A673 (cell line): Measurements from ENCODE around the gene RPS21. TPM values are rescaled to one million over a fixed set of nuclear protein-coding genes. Genes with fewer than 3 reads are reported as not detected.

Experiments
- BruUV-seq: library from RNA; stranded (reverse); fragments of 400-500 nt; replicated peaks from 2 replicates; lab custom pipeline; 2021; lab: Mats Ljungman, UMichigan
- CTCF ChIA-PET: fragments of 300-600 bp; sonication (Branson Sonifier 250); formaldehyde crosslinking; loops from one replicate; lab custom pipeline; 2022; ENCODE audit warnings: antibody characterized with exemption; lab: Charles Lee
- POLR2A ChIA-PET: fragments of 300-600 bp; sonication (Branson Sonifier 250); formaldehyde crosslinking; loops from one replicate; lab custom pipeline; 2022; ENCODE audit warnings: antibody characterized with exemption; ENCODE audit not compliant: low non-redundant PET; lab: Charles Lee
- DNase-seq: peaks from one replicate; pipeline ENCODE4 v3.0.0-alpha.2; 2015; ENCODE audit warnings: low spot score
- H3K27ac ChIP-seq: fragments of 200-600 bp; sonication (generic); 2 replicates; pipeline ENCODE4 v1.5.1; 2016; ENCODE audit warnings: mixed run types, low read depth, mild to moderate bottlenecking, mixed read lengths, antibody characterized with exemption, low read length; ENCODE audit not compliant: poor library complexity, severe bottlenecking
- H3K27me3 ChIP-seq: fragments of 200-600 bp; sonication (generic); replicated peaks from 2 replicates; pipeline ENCODE4 v1.6.1; 2017; ENCODE audit warnings: mixed run types, low read depth, mild to moderate bottlenecking, mixed read lengths, antibody characterized with exemption, low read length; ENCODE audit not compliant: insufficient read depth, poor library complexity
- H3K36me3 ChIP-seq: fragments of 200-600 bp; sonication (generic); 2 replicates; pipeline ENCODE4 v1.6.1; 2016; ENCODE audit warnings: mixed run types, mild to moderate bottlenecking, mixed read lengths, antibody characterized with exemption, low read length; ENCODE audit not compliant: insufficient read depth, poor library complexity, severe bottlenecking
- H3K4me1 ChIP-seq: fragments of 200-600 bp; sonication (generic); 2 replicates; pipeline ENCODE4 v1.6.1; 2017; ENCODE audit warnings: mixed run types, mild to moderate bottlenecking, mixed read lengths, antibody characterized with exemption, low read length; ENCODE audit not compliant: insufficient read depth, poor library complexity, severe bottlenecking
- H3K4me3 ChIP-seq: fragments of 200-600 bp; sonication (generic); 2 replicates; pipeline ENCODE4 v1.5.1; 2016; ENCODE audit warnings: low read depth, mixed run types, mild to moderate bottlenecking, mixed read lengths, low read length; ENCODE audit not compliant: poor library complexity, severe bottlenecking
- H3K9me3 ChIP-seq: fragments of 200-600 bp; sonication (generic); 2 replicates; pipeline ENCODE4 v1.6.1; 2016; ENCODE audit warnings: mixed run types, low read depth, mild to moderate bottlenecking, mixed read lengths, antibody characterized with exemption, low read length; ENCODE audit not compliant: poor library complexity, severe bottlenecking
- EZH2 ChIP-seq: fragments of 200-600 bp; sonication (generic); IDR thresholded peaks from 2 replicates; pipeline ENCODE4 v1.6.1; 2017; ENCODE audit warnings: borderline replicate concordance, low read depth, mild to moderate bottlenecking, mixed read lengths, antibody characterized with exemption, low read length; ENCODE audit not compliant: poor library complexity, severe bottlenecking
- intact Hi-C: fragments of 100-400 bp; cut with micrococcal nuclease; formaldehyde crosslinking; loops from one replicate; pipeline ENCODE4 v1.10.0; 2022; ENCODE audit not compliant: unreplicated experiment
- total RNA-seq: library from RNA; stranded (reverse); gene quantifications from 2 replicates; pipeline ENCODE4 v1.2.3, GENCODE V29; 2021
- TF ChIP-seq, protein P1 (sequence below): fragments of 300-800, 200-600 bp; sonication (generic); conservative IDR thresholded peaks from 2 replicates; pipeline ENCODE4 v1.5.1; 2017; ENCODE audit warnings: low read depth, mild to moderate bottlenecking, antibody characterized with exemption, low read length, moderate library complexity, mixed read lengths

Gene RPS21
- total RNA-seq, 1 experiment from 2014 or later: 1,506 TPM

DNA sequence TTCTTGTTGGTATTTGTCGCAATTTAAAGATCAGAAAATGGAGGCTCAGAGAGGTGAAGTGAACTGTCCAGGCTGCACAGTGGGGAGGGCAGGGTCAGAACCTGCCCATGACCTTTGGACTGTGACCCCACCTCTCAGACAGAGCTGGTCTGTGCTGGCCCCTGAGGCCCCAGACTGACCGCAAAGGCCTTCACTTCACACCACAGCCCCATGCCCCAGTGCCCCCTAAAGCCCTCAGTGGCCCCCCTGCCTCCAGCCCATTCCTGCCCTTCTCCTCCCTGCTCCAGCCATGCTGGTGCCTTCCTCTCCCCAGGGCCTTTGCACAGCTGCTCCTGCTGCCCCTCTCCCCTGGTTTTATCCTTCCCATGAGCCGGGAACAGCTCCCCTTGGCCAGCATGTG lies 49.8 kb downstream of the RPS21 start:
- ChIA-PET CTCF (no interaction called here), POLR2A (no interaction called here)
- Histone ChIP-seq H3K36me3 (no peaks in the 10 kb centered on the region), H3K4me3 (no peak overlapping the region), H3K27me3 (peaks cover 85% of the 10 kb centered on the region), H3K9me3 (no peaks in the 10 kb centered on the region), H3K27ac (no peak overlapping the region), H3K4me1 (no peaks in the 10 kb centered on the region)
- no TSS peak for BruUV-seq
- TF ChIP-seq, protein P1, sequence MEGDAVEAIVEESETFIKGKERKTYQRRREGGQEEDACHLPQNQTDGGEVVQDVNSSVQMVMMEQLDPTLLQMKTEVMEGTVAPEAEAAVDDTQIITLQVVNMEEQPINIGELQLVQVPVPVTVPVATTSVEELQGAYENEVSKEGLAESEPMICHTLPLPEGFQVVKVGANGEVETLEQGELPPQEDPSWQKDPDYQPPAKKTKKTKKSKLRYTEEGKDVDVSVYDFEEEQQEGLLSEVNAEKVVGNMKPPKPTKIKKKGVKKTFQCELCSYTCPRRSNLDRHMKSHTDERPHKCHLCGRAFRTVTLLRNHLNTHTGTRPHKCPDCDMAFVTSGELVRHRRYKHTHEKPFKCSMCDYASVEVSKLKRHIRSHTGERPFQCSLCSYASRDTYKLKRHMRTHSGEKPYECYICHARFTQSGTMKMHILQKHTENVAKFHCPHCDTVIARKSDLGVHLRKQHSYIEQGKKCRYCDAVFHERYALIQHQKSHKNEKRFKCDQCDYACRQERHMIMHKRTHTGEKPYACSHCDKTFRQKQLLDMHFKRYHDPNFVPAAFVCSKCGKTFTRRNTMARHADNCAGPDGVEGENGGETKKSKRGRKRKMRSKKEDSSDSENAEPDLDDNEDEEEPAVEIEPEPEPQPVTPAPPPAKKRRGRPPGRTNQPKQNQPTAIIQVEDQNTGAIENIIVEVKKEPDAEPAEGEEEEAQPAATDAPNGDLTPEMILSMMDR: no peak
- DNase-seq: no peak
- intact Hi-C loops: no loop called here

DNA sequence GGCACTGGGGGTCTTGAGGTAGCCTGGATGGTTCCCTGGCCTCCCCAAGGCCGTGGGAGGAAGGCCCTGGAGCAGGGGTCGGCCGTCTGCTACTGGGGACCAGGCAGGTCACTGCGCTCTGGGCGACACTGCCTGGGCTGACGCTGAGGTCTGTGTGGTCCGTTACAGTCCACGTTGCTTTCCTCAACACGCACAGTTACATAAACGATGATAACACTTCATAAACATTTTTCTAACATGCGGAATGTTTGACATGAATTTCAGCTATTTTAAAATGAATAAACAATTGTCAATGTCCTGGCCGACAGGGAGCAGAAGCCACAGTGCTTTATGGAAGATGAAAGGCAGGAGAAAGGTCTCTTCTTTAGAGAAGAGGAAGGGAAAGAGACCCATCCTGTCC lies 50.6 kb downstream of the RPS21 start:
- no peak for DNase-seq
- intact Hi-C loops: no loop called here
- no peak overlapping the region for H3K27ac ChIP-seq
- H3K36me3 ChIP-seq: no peaks in the 10 kb centered on the region
- no peak overlapping the region for H3K4me3 ChIP-seq
- H3K4me1 ChIP-seq: no peaks in the 10 kb centered on the region
- BruUV-seq: no TSS peak
- CTCF ChIA-PET: no interaction called here
- H3K27me3 ChIP-seq: peaks cover 83% of the 10 kb centered on the region
- TF ChIP-seq, protein P1: no peak
- no peak for TF ChIP-seq EZH2
- no peaks in the 10 kb centered on the region for H3K9me3 ChIP-seq
- POLR2A ChIA-PET: no interaction called here

DNA sequence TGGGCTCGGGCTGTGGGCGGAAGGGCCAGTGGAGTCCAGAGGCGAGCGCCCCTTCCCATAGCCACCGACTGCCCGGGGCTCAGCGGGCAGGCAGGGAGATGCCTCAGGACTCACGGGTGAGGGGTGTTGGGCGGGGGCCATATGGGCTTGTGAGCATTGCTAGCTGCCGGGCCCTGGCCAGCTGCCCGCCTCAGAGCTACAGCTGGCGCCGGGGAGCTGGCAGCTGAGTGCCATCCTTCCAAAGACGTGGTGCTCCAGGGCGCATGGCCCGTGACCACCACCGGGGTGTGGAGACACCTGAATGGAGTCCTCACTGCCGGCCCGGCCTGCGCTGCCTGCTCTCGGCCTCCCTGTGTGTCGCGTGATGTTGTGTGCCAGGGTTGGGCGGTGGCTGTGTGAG lies 51.0 kb downstream of the RPS21 start:
- no peaks in the 10 kb centered on the region for H3K4me1 ChIP-seq
- no peaks in the 10 kb centered on the region for H3K36me3 ChIP-seq
- POLR2A ChIA-PET: no interaction called here
- H3K4me3 ChIP-seq: no peak overlapping the region
- DNase-seq: no peak
- no TSS peak for BruUV-seq
- CTCF ChIA-PET: no interaction called here
- peaks cover 86% of the 10 kb centered on the region for H3K27me3 ChIP-seq
- intact Hi-C loops: no loop called here
- TF ChIP-seq, protein P1: no peak
- TF ChIP-seq EZH2: no peak
- no peak overlapping the region for H3K27ac ChIP-seq
- no peaks in the 10 kb centered on the region for H3K9me3 ChIP-seq

Other genes starting within 250 kb of the RPS21 start
- gene PSMA7, start 243.7 kb upstream of the RPS21 start, total RNA-seq: 555 and 593 TPM in 2 replicates
- gene SS18L1, start 243.3 kb upstream of the RPS21 start, total RNA-seq: 34.7 and 39.6 TPM in 2 replicates
- 40.9 and 48.1 TPM in 2 replicates for gene MTG2, start 204.1 kb upstream of the RPS21 start, total RNA-seq
- 0.22 TPM in 1 of 2 replicates, not detected in the other for gene HRH3, start 166.8 kb upstream of the RPS21 start, total RNA-seq
- 26.3 and 32.1 TPM in 2 replicates for gene OSBPL2, start 148.6 kb upstream of the RPS21 start, total RNA-seq
- gene ADRM1, start 84.1 kb upstream of the RPS21 start, total RNA-seq: 218 and 252 TPM in 2 replicates
- 4.2 and 13.2 TPM in 2 replicates for gene LAMA5, start 19.8 kb upstream of the RPS21 start, total RNA-seq
- 11.8 and 14.1 TPM in 2 replicates for gene CABLES2, start 20.2 kb downstream of the RPS21 start, total RNA-seq
- not detected in 2 replicates for gene RBBP8NL, start 40.4 kb downstream of the RPS21 start, total RNA-seq
- gene GATA5, start 88.9 kb downstream of the RPS21 start, total RNA-seq: not detected in 2 replicates